K562 (cell line): Measurements from ENCODE around the gene PNMA6F. TPM values are rescaled to one million over a fixed set of nuclear protein-coding genes. Genes with fewer than 3 reads are reported as not detected.
A peak's percentile ranks its signal among the peaks of the same experiment; 100 is the strongest.

ENCODE experiments used
- ATAC-seq: fragments of 200-7000 bp; cut with Tn5 transposase; 3 replicates; pipeline ENCODE4 v1.9.1; 2020; ENCODE audit warnings: moderate library complexity
- BruUV-seq: library from RNA; stranded (reverse); fragments of 400-500 nt; replicated peaks from 2 replicates; lab custom pipeline; 2021; lab: Mats Ljungman, UMichigan
- CTCF ChIA-PET: fragments of 300-600 bp; formaldehyde crosslinking; extraction: SDS; loops from one replicate; lab custom pipeline; 2021; ENCODE audit warnings: low intra/inter-chr PET ratio; lab: Yijun Ruan, JAX
- POLR2A ChIA-PET: fragments of 300-600, 350-650 bp; sonication (Branson Sonifier 250); formaldehyde crosslinking; extraction: SDS; loops from one replicate; lab custom pipeline; 2021; ENCODE audit warnings: antibody characterized with exemption, inconsistent platforms; lab: Yijun Ruan, JAX
- DNase-seq, 4 experiments: peaks; one replicate each; pipeline versions ENCODE4 v3.0.0 to v3.0.0-alpha.2; 2011 to 2018; ENCODE audit warnings: low spot score in 3 of 4, mixed read lengths in 3 of 4; ENCODE audit errors: extremely low read depth in 1 of 4
- FAIRE-seq: peaks from 2 replicates; lab custom pipeline; 2011; peaks lifted over from hg19 to GRCh38; lab: Jason Lieb, UNC
- H2AFZ ChIP-seq: 2 replicates; pipeline ENCODE4 v1.6.0; 2011; ENCODE audit warnings: low read depth, low read length, control low read depth, inconsistent platforms
- H3K27ac ChIP-seq: fragments of 200-600 bp; 3 replicates; pipeline ENCODE4 v1.8.0; 2011; ENCODE audit warnings: low read depth, mild to moderate bottlenecking, control low read depth, inconsistent platforms, low read length, moderate library complexity, mixed read lengths; ENCODE audit errors: extremely low read depth
- H3K27me3 ChIP-seq, 2 experiments: fragments of 300-600 bp in 1 of 2; 2 replicates in 1 of 2; 3 replicates in 1 of 2; pipeline versions ENCODE4 v1.6.0 to v1.8.0; 2011; ENCODE audit warnings: inconsistent platforms in 2 of 2, low read length in 2 of 2, mild to moderate bottlenecking in 1 of 2, mixed read lengths in 1 of 2, moderate library complexity in 1 of 2; ENCODE audit not compliant: control insufficient read depth in 2 of 2, insufficient read depth in 2 of 2
- H3K36me3 ChIP-seq: fragments of 300-600 bp; 3 replicates; pipeline ENCODE4 v1.8.0; 2011; ENCODE audit warnings: mild to moderate bottlenecking, low read length, inconsistent platforms; ENCODE audit not compliant: control insufficient read depth, insufficient read depth
- H3K4me1 ChIP-seq, 2 experiments: fragments of 200-600 bp in 1 of 2; replicated peaks in 1 of 2; 2 replicates in 1 of 2; 3 replicates in 1 of 2; pipeline versions ENCODE4 v1.5.1 to v1.8.0; 2011; ENCODE audit warnings: inconsistent platforms in 2 of 2, low read length in 2 of 2, mild to moderate bottlenecking in 1 of 2, mixed read lengths in 1 of 2, moderate library complexity in 1 of 2; ENCODE audit not compliant: control insufficient read depth in 2 of 2, insufficient read depth in 2 of 2
- H3K4me2 ChIP-seq: 2 replicates; pipeline ENCODE4 v1.6.1; 2011; ENCODE audit warnings: low read length, control low read depth, inconsistent platforms, mixed read lengths; ENCODE audit not compliant: insufficient read depth
- H3K4me3 ChIP-seq: fragments of 200-600 bp; sonication (generic), shearing (Covaris generic); 2 replicates; pipeline ENCODE4 v1.5.1; 2016; ENCODE audit warnings: control low read depth, inconsistent platforms
- H3K79me2 ChIP-seq: fragments of 200-600 bp; 3 replicates; pipeline ENCODE4 v1.8.0; 2011; ENCODE audit warnings: low read length, inconsistent platforms; ENCODE audit not compliant: control insufficient read depth, insufficient read depth
- H3K9ac ChIP-seq, 2 experiments: 2 replicates each; pipeline versions ENCODE4 v1.6.0 to v1.6.1; 2011; ENCODE audit warnings: low read depth in 2 of 2, low read length in 2 of 2, control low read depth in 1 of 2, inconsistent platforms in 1 of 2, mild to moderate bottlenecking in 1 of 2, mixed read lengths in 1 of 2; ENCODE audit not compliant: insufficient read depth in 1 of 2
- H3K9me1 ChIP-seq: one replicate; pipeline ENCODE4 v1.6.0; 2011; ENCODE audit warnings: inconsistent platforms, mild to moderate bottlenecking, low read length, moderate library complexity; ENCODE audit not compliant: control insufficient read depth, insufficient read depth
- H3K9me3 ChIP-seq: replicated peaks from 2 replicates; pipeline ENCODE4 v1.5.1; 2011; ENCODE audit warnings: low read depth, low read length, inconsistent platforms; ENCODE audit not compliant: control insufficient read depth, insufficient read depth
- H4K20me1 ChIP-seq: replicated peaks from 2 replicates; pipeline ENCODE4 v1.6.1; 2011; ENCODE audit warnings: low read length, inconsistent platforms, mixed read lengths; ENCODE audit not compliant: control insufficient read depth, insufficient read depth
- DDX20 ChIP-seq: fragments of 450-650 bp; IDR thresholded peaks from 2 replicates; pipeline ENCODE4 v1.6.1; 2016; ENCODE audit warnings: missing genetic modification characterization, low read depth, mild to moderate bottlenecking, missing compliant biosample characterization, moderate library complexity
- E4F1 ChIP-seq: fragments of 250-450 bp; sonication (Bioruptor Pico); IDR thresholded peaks from 2 replicates; pipeline ENCODE4 v1.5.0; 2021; ENCODE audit warnings: mild to moderate bottlenecking, borderline replicate concordance
- MTA3 ChIP-seq: fragments of 450-650 bp; formaldehyde crosslinking; IDR thresholded peaks from 2 replicates; pipeline ENCODE4 v1.6.1; 2017; ENCODE audit warnings: mild to moderate bottlenecking, borderline replicate concordance
- NFATC3 ChIP-seq: fragments of 450-650 bp; IDR thresholded peaks from 2 replicates; pipeline ENCODE4 v1.6.1; 2017; ENCODE audit warnings: mild to moderate bottlenecking
- RB1 ChIP-seq: fragments of 450-650 bp; IDR thresholded peaks from 2 replicates; pipeline ENCODE4 v1.6.1; 2017; ENCODE audit warnings: low read depth, mild to moderate bottlenecking
- RBM39 ChIP-seq: fragments of 200-400 bp; formaldehyde crosslinking; optimal IDR thresholded peaks from 2 replicates; pipeline ENCODE3; 2018; ENCODE audit warnings: low read depth, low read length
- RFX7 ChIP-seq: fragments of 250-450 bp; sonication (Bioruptor Pico); IDR thresholded peaks from 2 replicates; pipeline ENCODE4 v1.5.1; 2021; ENCODE audit warnings: mild to moderate bottlenecking
- ZFX ChIP-seq: sonication (generic); formaldehyde crosslinking; IDR thresholded peaks from 2 replicates; pipeline ENCODE4 v1.8.0; 2022; ENCODE audit warnings: mild to moderate bottlenecking, missing genetic modification reagents, moderate library complexity
- ZKSCAN1 ChIP-seq: fragments of 150-350 bp; IDR thresholded peaks from 2 replicates; pipeline ENCODE4 v1.6.1; 2016; ENCODE audit warnings: low read depth, low read length
- ZNF12 ChIP-seq: sonication (generic); formaldehyde crosslinking; IDR thresholded peaks from 2 replicates; pipeline ENCODE4 v1.4.0; 2020; ENCODE audit warnings: mild to moderate bottlenecking, missing genetic modification reagents
- ZNF133 ChIP-seq: fragments of 250-450 bp; sonication (Bioruptor Pico); IDR thresholded peaks from 2 replicates; pipeline ENCODE4 v1.4.0; 2020; ENCODE audit warnings: mild to moderate bottlenecking
- ZNF239 ChIP-seq: fragments of 250-450 bp; sonication (Bioruptor Pico); IDR thresholded peaks from 2 replicates; pipeline ENCODE4 v1.4.0; 2020; ENCODE audit warnings: mild to moderate bottlenecking
- ZNF311 ChIP-seq: fragments of 250-450 bp; sonication (Bioruptor Pico); IDR thresholded peaks from 2 replicates; pipeline ENCODE4 v1.4.0; 2020; ENCODE audit warnings: mild to moderate bottlenecking, moderate library complexity
- ZNF584 ChIP-seq: fragments of 200-800 bp; sonication (Bioruptor generic); IDR thresholded peaks from 2 replicates; pipeline ENCODE4 v1.6.1; 2016; ENCODE audit warnings: low read depth, mild to moderate bottlenecking, missing genetic modification characterization, missing compliant biosample characterization
- WGBS: fragments of 100-300 bp; shearing (Covaris generic); methylation state at CpG from one replicate; pipeline ENCODE4 v1.1.6; 2016; ENCODE audit warnings: low coverage, mixed read lengths; ENCODE audit not compliant: insufficient coverage; ENCODE audit errors: missing lambda C conversion rate; 5-methylcytosine and 5-hydroxymethylcytosine counted together
- in situ Hi-C: fragments of 300-500 bp; cut with MboI; formaldehyde crosslinking; loops from 4 replicates; pipeline ENCODE4 v1.15.0; 2018; ENCODE audit warnings: inconsistent platforms, mixed read lengths
- intact Hi-C: fragments of 100-400 bp; cut with micrococcal nuclease; formaldehyde crosslinking; loops from 2 replicates; pipeline ENCODE4 v1.14.2; 2022
- polyA plus RNA-seq, 8 experiments: library from polyadenylated mRNA; depleted of rRNA in 4 of 8; stranded (reverse) in 5 of 8; unstranded in 3 of 8; fragments of >200 nt; fragmentation: Nextera tagmentation in 2 of 8; fragmentation: Illumina TruSeq in 1 of 8; extraction: Ambion mirVana in 2 of 8; extraction: Trizol in 1 of 8; gene quantifications; 2 replicates each; pipeline versions ENCODE4 v1.2.1 to v1.2.3, GENCODE V29; 2011 to 2014; ENCODE audit warnings: inconsistent platforms in 1 of 8, missing spikeins in 1 of 8
- total RNA-seq, 7 experiments: library from RNA; depleted of rRNA in 6 of 7; stranded (reverse); fragments of >200 nt in 6 of 7; fragmentation: Illumina TruSeq in 2 of 7; extraction: Trizol in 2 of 7; gene quantifications; 2 replicates each; pipeline versions ENCODE4 v1.2.1 to v1.2.3, GENCODE V29; 2011 to 2021; ENCODE audit warnings: low replicate concordance in 1 of 7
- TF ChIP-seq, protein P1 (sequence below): sonication (generic); formaldehyde crosslinking; IDR thresholded peaks from 2 replicates; pipeline ENCODE4 v1.8.1; 2023; ENCODE audit warnings: mild to moderate bottlenecking, missing genetic modification reagents
- TF ChIP-seq, protein P2 (sequence below): sonication (generic); formaldehyde crosslinking; IDR thresholded peaks from 2 replicates; pipeline ENCODE4 v1.9.0; 2022; ENCODE audit warnings: mild to moderate bottlenecking, missing genetic modification reagents
- TF ChIP-seq, protein P3 (sequence below): fragments of 450-650 bp; formaldehyde crosslinking; IDR thresholded peaks from 2 replicates; pipeline ENCODE4 v1.4.0; 2020; ENCODE audit warnings: mild to moderate bottlenecking

PNMA6F gene
- total and polyA plus RNA-seq, 9 of the 15 experiments (the other 6 are each of a cell fraction or from before 2014, with no cell fraction given): not detected

GRCh38 chrX:153334654-153335295 lies 13.2 kb upstream of the PNMA6F start:
- intact Hi-C loops: loop anchor here (5.0 kb wide), 1 partner anchor 48 kb away; no protein-coding TSS in a partner anchor
- H2AFZ ChIP-seq: no peak overlapping the region

More at GRCh38 chrX:153334654-153335295, 13.2 kb upstream of the PNMA6F start:
- no peak for FAIRE-seq
- Histone ChIP-seq H3K4me2 (peak overlapping the region; percentile 77), H3K9ac (peak overlapping the region; percentile 79 to 97), H3K9me1 (no peaks in the 10 kb centered on the region), H3K79me2 (peaks cover 56% of the 10 kb centered on the region), H3K9me3 (no peaks in the 10 kb centered on the region), H3K4me3 (peak overlapping the region; percentile 92), H3K36me3 (peaks cover 37% of the 10 kb centered on the region; the same call in 2 of the 3 replicates), H3K27ac (peak overlapping the region; percentile 80), H4K20me1 (0 out of 2 replicates have a peak, but pooled peaks cover under 1% of the 10 kb centered on the region), H3K27me3 (no peaks in the 10 kb centered on the region), H3K4me1 (peaks cover 23 to 32% of the 10 kb centered on the region in 2 experiments)
- WGBS: 13% methylated on average over 5 of the region's 16 CpGs
- ChIA-PET CTCF (no interaction called here), POLR2A (interaction anchor here (0.5 to 1.4 kb wide), 3 partner anchors 11 to 215 kb away, joined by 3 to 6 read pairs (median 4); no protein-coding TSS in a partner anchor)
- DNase-seq: peak in 1 of 4 experiments; percentile 30
- no TSS peak for BruUV-seq
- no peak for ATAC-seq
- TF ChIP-seq MTA3 (no peak), E4F1 (CRISPR knock-in tag) (no peak), ZKSCAN1 (peak; percentile 64; the same call in 1 of the 2 replicates), RFX7 (CRISPR knock-in tag) (no peak), RBM39 (no peak), NFATC3 (no peak), ZNF133 (CRISPR knock-in tag) (no peak), ZNF584 (no peak), ZNF311 (CRISPR knock-in tag) (no peak), RB1 (no peak), DDX20 (tag) (no peak), ZNF12 (no peak), ZNF239 (CRISPR knock-in tag) (no peak), ZFX (CRISPR knock-in tag) (peak; percentile 27)
- TF ChIP-seq, protein P1, sequence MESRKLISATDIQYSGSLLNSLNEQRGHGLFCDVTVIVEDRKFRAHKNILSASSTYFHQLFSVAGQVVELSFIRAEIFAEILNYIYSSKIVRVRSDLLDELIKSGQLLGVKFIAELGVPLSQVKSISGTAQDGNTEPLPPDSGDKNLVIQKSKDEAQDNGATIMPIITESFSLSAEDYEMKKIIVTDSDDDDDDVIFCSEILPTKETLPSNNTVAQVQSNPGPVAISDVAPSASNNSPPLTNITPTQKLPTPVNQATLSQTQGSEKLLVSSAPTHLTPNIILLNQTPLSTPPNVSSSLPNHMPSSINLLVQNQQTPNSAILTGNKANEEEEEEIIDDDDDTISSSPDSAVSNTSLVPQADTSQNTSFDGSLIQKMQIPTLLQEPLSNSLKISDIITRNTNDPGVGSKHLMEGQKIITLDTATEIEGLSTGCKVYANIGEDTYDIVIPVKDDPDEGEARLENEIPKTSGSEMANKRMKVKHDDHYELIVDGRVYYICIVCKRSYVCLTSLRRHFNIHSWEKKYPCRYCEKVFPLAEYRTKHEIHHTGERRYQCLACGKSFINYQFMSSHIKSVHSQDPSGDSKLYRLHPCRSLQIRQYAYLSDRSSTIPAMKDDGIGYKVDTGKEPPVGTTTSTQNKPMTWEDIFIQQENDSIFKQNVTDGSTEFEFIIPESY: no peak
- TF ChIP-seq, protein P2, sequence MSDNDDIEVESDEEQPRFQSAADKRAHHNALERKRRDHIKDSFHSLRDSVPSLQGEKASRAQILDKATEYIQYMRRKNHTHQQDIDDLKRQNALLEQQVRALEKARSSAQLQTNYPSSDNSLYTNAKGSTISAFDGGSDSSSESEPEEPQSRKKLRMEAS: no peak
- TF ChIP-seq, protein P3, sequence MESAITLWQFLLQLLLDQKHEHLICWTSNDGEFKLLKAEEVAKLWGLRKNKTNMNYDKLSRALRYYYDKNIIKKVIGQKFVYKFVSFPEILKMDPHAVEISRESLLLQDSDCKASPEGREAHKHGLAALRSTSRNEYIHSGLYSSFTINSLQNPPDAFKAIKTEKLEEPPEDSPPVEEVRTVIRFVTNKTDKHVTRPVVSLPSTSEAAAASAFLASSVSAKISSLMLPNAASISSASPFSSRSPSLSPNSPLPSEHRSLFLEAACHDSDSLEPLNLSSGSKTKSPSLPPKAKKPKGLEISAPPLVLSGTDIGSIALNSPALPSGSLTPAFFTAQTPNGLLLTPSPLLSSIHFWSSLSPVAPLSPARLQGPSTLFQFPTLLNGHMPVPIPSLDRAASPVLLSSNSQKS: no peak
- in situ Hi-C loops: no loop called here
